Testis (tissue), 3 donors: ENCODE results near the gene PLEKHN1. TPM values are rescaled to one million over a fixed set of nuclear protein-coding genes. Genes with fewer than 3 reads are reported as not detected.
"Not testable (repeated sequence)": the region's sequence is repeated elsewhere in the genome, so short reads cannot be mapped to it uniquely, and the experiment has no call there.

Experiments used
- DNase-seq: peaks from one replicate; pipeline ENCODE4 v3.0.0-alpha.2; 2019
- H3K27ac ChIP-seq, 2 donors: fragments of 200-600 bp; sonication (generic); one replicate each; pipeline ENCODE4 v1.5.1; 2019
- H3K27me3 ChIP-seq: fragments of 200-600 bp; sonication (generic); one replicate; pipeline ENCODE4 v1.5.1; 2019
- H3K36me3 ChIP-seq: fragments of 200-600 bp; sonication (generic); one replicate; pipeline ENCODE4 v1.5.1; 2017; ENCODE audit warnings: low read depth; ENCODE audit errors: missing control alignments
- H3K4me1 ChIP-seq: fragments of 200-600 bp; sonication (generic); one replicate; pipeline ENCODE4 v1.5.1; 2019
- H3K4me3 ChIP-seq, 2 donors: fragments of 200-600 bp; sonication (generic); one replicate each; pipeline ENCODE4 v1.5.1; 2017 to 2019
- H3K9me3 ChIP-seq: fragments of 200-600 bp; sonication (generic); one replicate; pipeline ENCODE4 v1.5.1; 2017
- CTCF ChIP-seq, 3 experiments: fragments of 450-650 bp in 2 of 3; fragments of 200-600 bp in 1 of 3; sonication (generic) in 1 of 3; IDR thresholded peaks; one replicate each; pipeline ENCODE4 v1.5.1; 2016 to 2019; ENCODE audit warnings: antibody characterized with exemption in 3 of 3, mild to moderate bottlenecking in 2 of 3, moderate library complexity in 1 of 3
- POLR2A ChIP-seq: fragments of 450-650 bp; IDR thresholded peaks from one replicate; pipeline ENCODE4 v1.6.1; 2017; ENCODE audit warnings: antibody characterized with exemption, mild to moderate bottlenecking, moderate library complexity
- WGBS, 2 donors: methylation state at CpG; one replicate each; pipeline ENCODE4 v1.1.5; 2018; 5-methylcytosine and 5-hydroxymethylcytosine counted together
- intact Hi-C: fragments of 100-400 bp; cut with DNase I; formaldehyde crosslinking; loops from one replicate; pipeline ENCODE4 v1.15.1; 2023; ENCODE audit warnings: low total_unique reads
- polyA plus RNA-seq: library from polyadenylated mRNA; stranded (reverse); fragments of 350-450 nt; fragmentation: Illumina TruSeq; extraction: RNeasy Lipid Tissue Mini Kit (QIAGEN cat#74804); gene quantifications from one replicate; pipeline ENCODE4 v1.2.3, GENCODE V29; 2014; ENCODE audit warnings: low read depth, low replicate concordance; ENCODE audit not compliant: insufficient read depth
- total RNA-seq, 2 donors: library from RNA; depleted of rRNA; stranded (reverse); fragments of >200 nt; gene quantifications; one replicate each; pipeline ENCODE4 v1.2.3, GENCODE V29; 2016

The PLEKHN1 gene
- total and polyA plus RNA-seq, 3 donors from 2014 or later = 0.21 to 0.56 (median 0.47) TPM

GRCh38 chr1:992362-992761, 26.1 kb downstream of the PLEKHN1 start:
- TF ChIP-seq CTCF (IDR thresholded peaks at IDR 0.05) (no peak), POLR2A (no peak)
- no peaks in the 10 kb centered on the region for H3K9me3 ChIP-seq
- no peak overlapping the region for H3K4me3 ChIP-seq
- intact Hi-C loops = no loop called here
- H3K4me1 ChIP-seq = no peaks in the 10 kb centered on the region
- no peaks in the 10 kb centered on the region for H3K27me3 ChIP-seq
- no peaks in the 10 kb centered on the region for H3K36me3 ChIP-seq
- 90 to 92% methylated on average over 7 of the region's 7 CpGs for WGBS, 2 donors
- DNase-seq = no peak
- H3K27ac ChIP-seq = no peak overlapping the region

- WGBS, 2 donors = 81 to 86% methylated on average over 14 to 15 of the region's 15 CpGs
- Histone ChIP-seq H3K27ac (no peak overlapping the region), H3K9me3 (no peaks in the 10 kb centered on the region), H3K36me3 (no peaks in the 10 kb centered on the region), H3K27me3 (no peaks in the 10 kb centered on the region), H3K4me3 (no peak overlapping the region), H3K4me1 (peaks cover 2% of the 10 kb centered on the region)
- DNase-seq = no peak
- intact Hi-C loops = no loop called here
- TF ChIP-seq POLR2A (no peak), CTCF (IDR thresholded peaks at IDR 0.05) (no peak)
These were observed 27.2 kb downstream of the PLEKHN1 start for GRCh38 chr1:993379-993995.

GRCh38 chr1:994546-994945, 28.3 kb downstream of the PLEKHN1 start:
- intact Hi-C loops, H3K9me3 ChIP-seq, H3K36me3 ChIP-seq, H3K27ac ChIP-seq, H3K4me3 ChIP-seq, DNase-seq, H3K27me3 ChIP-seq, H3K4me1 ChIP-seq: not testable (repeated sequence)
- 88 to 89% methylated on average over 2 to 6 of the region's 6 CpGs for WGBS, 2 donors

GRCh38 chr1:995665-996633, 29.7 kb downstream of the PLEKHN1 start:
- no peak for TF ChIP-seq CTCF (IDR thresholded peaks at IDR 0.05)
- H3K27me3 ChIP-seq = no peaks in the 10 kb centered on the region
- intact Hi-C loops = no loop called here

GRCh38 chr1:996851-997712, 30.8 kb downstream of the PLEKHN1 start:
- Histone ChIP-seq H3K27me3 (no peaks in the 10 kb centered on the region), H3K9me3 (no peaks in the 10 kb centered on the region), H3K4me1 (peaks cover 6% of the 10 kb centered on the region), H3K27ac (no peak overlapping the region), H3K4me3 (no peak overlapping the region), H3K36me3 (no peaks in the 10 kb centered on the region)
- TF ChIP-seq CTCF (IDR thresholded peaks at IDR 0.05) (no peak), POLR2A (no peak)
- 62 to 69% methylated on average over 17 to 24 of the region's 24 CpGs for WGBS, 2 donors
- DNase-seq = no peak
- intact Hi-C loops = no loop called here

More at GRCh38 chr1:995665-996633, 29.7 kb downstream of the PLEKHN1 start:
- Histone ChIP-seq H3K27ac (no peak overlapping the region), H3K36me3 (no peaks in the 10 kb centered on the region), H3K4me1 (peaks cover 6% of the 10 kb centered on the region), H3K9me3 (no peaks in the 10 kb centered on the region), H3K4me3 (no peak overlapping the region)
- WGBS, 2 donors = 50 to 57% methylated on average over 24 to 29 of the region's 30 CpGs
- no peak for DNase-seq
